Rectal smooth muscle tissue (tissue), 1 donor: ENCODE measurements around the gene MRPS27.

ENCODE experiments used
- H3K27ac ChIP-seq: one replicate; pipeline ENCODE4 v1.7.0; 2013; ENCODE audit warnings: low read depth, low read length, inconsistent platforms
- H3K27me3 ChIP-seq: one replicate; pipeline ENCODE4 v1.7.0; 2013; ENCODE audit warnings: low read length; ENCODE audit not compliant: control insufficient read depth, insufficient read depth
- H3K36me3 ChIP-seq: one replicate; pipeline ENCODE4 v1.7.0; 2013; ENCODE audit warnings: low read length; ENCODE audit not compliant: control insufficient read depth, insufficient read depth
- H3K4me1 ChIP-seq: one replicate; pipeline ENCODE4 v1.7.0; 2013; ENCODE audit warnings: low read length; ENCODE audit not compliant: control insufficient read depth, insufficient read depth
- H3K4me3 ChIP-seq: one replicate; pipeline ENCODE4 v1.7.0; 2013; ENCODE audit warnings: low read length
- H3K9ac ChIP-seq: one replicate; pipeline ENCODE4 v1.7.0; 2013; ENCODE audit warnings: low read length

The MRPS27 gene

DNA sequence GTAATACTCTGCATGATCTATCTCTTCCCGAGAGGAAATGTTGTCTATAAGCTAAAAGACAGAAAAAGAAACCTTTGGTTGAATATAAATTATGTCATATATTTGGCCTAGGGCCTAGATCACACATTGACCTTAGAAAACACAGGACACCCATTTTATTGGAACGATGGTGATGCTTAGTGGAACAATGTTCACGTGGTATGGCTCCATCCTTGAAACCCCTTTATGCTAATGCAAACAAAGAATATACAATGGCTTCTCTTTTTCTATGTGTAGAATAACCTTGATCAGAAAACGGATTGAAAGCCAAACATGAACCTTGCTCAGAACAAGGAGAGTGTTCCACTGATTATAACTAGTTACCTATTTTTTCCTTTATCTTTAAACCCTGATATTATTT, 24.5 kb downstream of the MRPS27 start:
- no peaks in the 10 kb centered on the region for H3K4me1 ChIP-seq
- H3K36me3 ChIP-seq, result no peaks in the 10 kb centered on the region
- no peak overlapping the region for H3K9ac ChIP-seq
- H3K27ac ChIP-seq, result no peak overlapping the region
- H3K4me3 ChIP-seq, result no peak overlapping the region
- no peaks in the 10 kb centered on the region for H3K27me3 ChIP-seq

- no peak overlapping the region for H3K4me3 ChIP-seq
- no peaks in the 10 kb centered on the region for H3K27me3 ChIP-seq
- H3K4me1 ChIP-seq, result no peaks in the 10 kb centered on the region
- no peak overlapping the region for H3K9ac ChIP-seq
- no peak overlapping the region for H3K27ac ChIP-seq
- no peaks in the 10 kb centered on the region for H3K36me3 ChIP-seq
These were observed 25.6 kb downstream of the MRPS27 start for GRCh38 chr5:72294473-72294872.

GRCh38 chr5:72293495-72294055, 26.5 kb downstream of the MRPS27 start:
- no peak overlapping the region for H3K27ac ChIP-seq
- H3K36me3 ChIP-seq, result no peaks in the 10 kb centered on the region
- H3K4me1 ChIP-seq, result no peaks in the 10 kb centered on the region

GRCh38 chr5:72292411-72292810, 27.6 kb downstream of the MRPS27 start:
- Histone ChIP-seq H3K27ac (no peak overlapping the region), H3K4me1 (no peaks in the 10 kb centered on the region), H3K27me3 (no peaks in the 10 kb centered on the region), H3K9ac (no peak overlapping the region), H3K36me3 (no peaks in the 10 kb centered on the region), H3K4me3 (no peak overlapping the region)

More at GRCh38 chr5:72293495-72294055, 26.5 kb downstream of the MRPS27 start:
- no peak overlapping the region for H3K9ac ChIP-seq
- no peak overlapping the region for H3K4me3 ChIP-seq
- no peaks in the 10 kb centered on the region for H3K27me3 ChIP-seq

- no peak overlapping the region for H3K27ac ChIP-seq
- no peak overlapping the region for H3K4me3 ChIP-seq
- no peak overlapping the region for H3K9ac ChIP-seq
- no peaks in the 10 kb centered on the region for H3K27me3 ChIP-seq
- no peaks in the 10 kb centered on the region for H3K4me1 ChIP-seq
- H3K36me3 ChIP-seq, result no peaks in the 10 kb centered on the region
These were observed 28.4 kb downstream of the MRPS27 start for GRCh38 chr5:72291601-72292000.

DNA sequence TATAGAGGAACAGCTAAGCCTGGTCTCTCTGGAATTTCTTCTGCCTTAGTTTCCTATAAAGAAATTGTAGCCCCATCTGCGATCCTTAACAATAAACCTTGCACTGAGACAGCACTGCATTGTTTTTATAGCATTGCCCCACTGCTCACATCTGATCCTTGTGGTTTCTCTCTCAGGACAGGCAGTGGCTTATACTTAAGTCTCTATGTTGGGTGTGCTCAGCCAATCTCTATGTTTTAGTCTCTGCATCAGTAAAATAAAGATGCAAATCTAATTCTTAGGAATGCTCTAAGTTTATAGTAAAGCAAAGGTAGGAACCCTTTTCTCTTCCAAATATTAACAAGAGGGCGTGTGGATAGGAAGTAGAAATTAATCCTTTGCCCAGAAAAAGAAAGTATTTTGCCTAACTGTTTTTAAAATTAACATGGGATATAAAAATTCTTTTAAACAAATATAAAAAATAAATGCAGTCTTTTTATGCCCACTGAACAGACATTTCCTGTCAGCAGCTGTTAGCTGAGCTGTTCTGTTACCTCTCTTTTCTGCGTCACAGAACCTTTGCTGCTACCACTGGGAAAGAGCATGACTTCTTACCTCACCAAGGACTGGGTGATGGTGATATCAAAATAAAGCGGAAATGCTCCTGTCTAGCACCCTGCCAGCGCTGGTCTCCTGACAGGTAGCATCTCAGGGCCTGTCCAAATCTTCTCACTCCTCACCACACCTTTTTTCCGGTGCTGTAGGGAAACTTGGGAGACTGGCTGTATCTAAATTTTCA, 29.5 kb downstream of the MRPS27 start:
- no peaks in the 10 kb centered on the region for H3K36me3 ChIP-seq
- H3K27ac ChIP-seq, result no peak overlapping the region
- H3K9ac ChIP-seq, result no peak overlapping the region
- no peaks in the 10 kb centered on the region for H3K4me1 ChIP-seq
- H3K27me3 ChIP-seq, result no peaks in the 10 kb centered on the region
- H3K4me3 ChIP-seq, result no peak overlapping the region

DNA sequence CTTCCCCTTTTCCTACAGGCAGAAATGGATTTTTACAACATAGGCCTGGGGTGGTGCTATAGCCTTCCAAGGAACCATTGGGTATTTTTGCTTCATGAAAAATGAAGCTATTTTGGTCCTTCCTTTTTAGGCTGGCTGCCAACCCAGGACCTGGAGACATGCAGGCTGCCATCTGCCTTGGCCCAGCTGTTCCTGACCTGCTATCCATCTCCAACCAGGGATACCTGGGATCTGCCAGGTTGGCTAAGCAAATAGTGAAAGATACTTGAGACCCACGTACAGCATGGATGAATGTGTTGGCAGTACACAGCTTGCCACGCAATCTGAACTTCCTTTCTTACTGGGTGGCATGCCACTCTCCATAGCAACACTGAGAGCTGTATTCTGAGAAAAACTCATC, 31.1 kb downstream of the MRPS27 start:
- no peaks in the 10 kb centered on the region for H3K27me3 ChIP-seq
- no peak overlapping the region for H3K4me3 ChIP-seq
- no peaks in the 10 kb centered on the region for H3K36me3 ChIP-seq
- no peak overlapping the region for H3K9ac ChIP-seq
- no peak overlapping the region for H3K27ac ChIP-seq
- no peaks in the 10 kb centered on the region for H3K4me1 ChIP-seq

GRCh38 chr5:72286798-72287197, 33.2 kb downstream of the MRPS27 start:
- H3K9ac ChIP-seq, result no peak overlapping the region
- H3K27ac ChIP-seq, result no peak overlapping the region
- no peaks in the 10 kb centered on the region for H3K27me3 ChIP-seq
- no peak overlapping the region for H3K4me3 ChIP-seq
- peaks cover 9% of the 10 kb centered on the region for H3K4me1 ChIP-seq
- H3K36me3 ChIP-seq, result no peaks in the 10 kb centered on the region

GRCh38 chr5:72285424-72285821, 34.6 kb downstream of the MRPS27 start:
- no peaks in the 10 kb centered on the region for H3K36me3 ChIP-seq
- H3K27me3 ChIP-seq, result no peaks in the 10 kb centered on the region
- H3K9ac ChIP-seq, result no peak overlapping the region
- peaks cover 12% of the 10 kb centered on the region for H3K4me1 ChIP-seq
- H3K27ac ChIP-seq, result no peak overlapping the region
- H3K4me3 ChIP-seq, result no peak overlapping the region

DNA sequence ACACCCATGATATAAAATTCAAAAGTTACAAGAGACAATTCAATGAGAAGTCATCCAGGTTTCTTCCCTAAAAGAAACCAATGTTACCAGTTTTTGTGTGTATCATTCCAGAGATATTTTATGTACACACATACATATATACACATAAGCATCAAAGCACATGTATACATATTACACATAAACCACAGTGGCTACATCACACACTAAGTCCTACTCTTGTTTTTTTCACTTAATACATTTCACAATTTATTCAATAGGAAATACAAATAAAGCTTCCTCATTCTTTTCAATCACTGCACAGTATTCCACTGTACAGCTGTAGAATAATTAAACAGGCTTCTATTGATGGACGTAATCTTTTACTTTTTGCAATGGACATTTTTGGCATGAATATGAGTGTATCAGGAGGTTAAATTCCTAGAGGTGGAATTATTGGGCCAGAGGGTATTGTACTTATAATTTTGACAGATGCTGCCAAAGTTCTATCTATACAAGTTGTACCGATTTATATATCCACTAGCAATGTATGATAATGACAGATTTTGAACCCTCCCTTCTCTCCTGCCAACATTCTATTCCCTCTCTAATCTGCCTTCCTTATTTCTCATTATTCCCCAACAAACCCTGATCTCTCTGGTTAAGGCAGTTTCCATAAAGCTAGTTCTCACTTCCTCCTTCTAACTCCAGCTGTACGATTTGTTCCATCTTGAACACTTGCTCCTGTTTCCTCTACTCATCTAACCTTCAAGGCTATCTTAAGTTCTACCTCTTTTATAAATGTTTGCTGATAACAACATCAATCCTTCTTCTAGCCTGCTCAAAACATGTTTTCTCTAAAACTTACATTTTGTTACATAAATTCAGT, 35.2 kb downstream of the MRPS27 start:
- H3K9ac ChIP-seq, result no peak overlapping the region
- H3K27me3 ChIP-seq, result no peaks in the 10 kb centered on the region
- no peaks in the 10 kb centered on the region for H3K36me3 ChIP-seq
- H3K27ac ChIP-seq, result no peak overlapping the region
- no peak overlapping the region for H3K4me3 ChIP-seq
- H3K4me1 ChIP-seq, result peaks cover 13% of the 10 kb centered on the region

GRCh38 chr5:72283358-72283757, 36.7 kb downstream of the MRPS27 start:
- Histone ChIP-seq H3K4me3 (no peak overlapping the region), H3K9ac (no peak overlapping the region), H3K27ac (no peak overlapping the region), H3K27me3 (no peaks in the 10 kb centered on the region), H3K4me1 (peaks cover 13% of the 10 kb centered on the region), H3K36me3 (no peaks in the 10 kb centered on the region)

- no peak overlapping the region for H3K9ac ChIP-seq
- no peak overlapping the region for H3K27ac ChIP-seq
These were observed 37.2 kb downstream of the MRPS27 start for GRCh38 chr5:72282878-72283277.

More at GRCh38 chr5:72282878-72283277, 37.2 kb downstream of the MRPS27 start:
- no peaks in the 10 kb centered on the region for H3K27me3 ChIP-seq
- peaks cover 13% of the 10 kb centered on the region for H3K4me1 ChIP-seq
- no peak overlapping the region for H3K4me3 ChIP-seq
- no peaks in the 10 kb centered on the region for H3K36me3 ChIP-seq
